H9 (cell line): Measurements from ENCODE around the gene DPP6. TPM values are rescaled to one million over a fixed set of nuclear protein-coding genes. Genes with fewer than 3 reads are reported as not detected.

ENCODE experiments used
- DNase-seq: peaks from one replicate; pipeline ENCODE4 v3.0.0-alpha.2; 2017
- H2AFZ ChIP-seq: one replicate; pipeline ENCODE4 v1.6.1; 2013; ENCODE audit warnings: mild to moderate bottlenecking, low read length, control low read depth, moderate library complexity
- H2AK5ac ChIP-seq: 2 replicates; pipeline ENCODE4 v1.6.1; 2013; ENCODE audit warnings: low read length, control low read depth, mixed read lengths; ENCODE audit not compliant: insufficient read length
- H2BK120ac ChIP-seq: one replicate; pipeline ENCODE4 v1.6.1; 2013; ENCODE audit warnings: low read depth, mild to moderate bottlenecking, low read length, control low read depth, inconsistent platforms; ENCODE audit not compliant: poor library complexity, severe bottlenecking
- H2BK12ac ChIP-seq: 2 replicates; pipeline ENCODE4 v1.6.1; 2013; ENCODE audit warnings: low read length, control low read depth, mixed read lengths, low read depth; ENCODE audit not compliant: insufficient read length
- H2BK15ac ChIP-seq: 2 replicates; pipeline ENCODE4 v1.6.1; 2013; ENCODE audit warnings: low read depth, low read length, control low read depth
- H2BK20ac ChIP-seq: one replicate; pipeline ENCODE4 v1.6.1; 2013; ENCODE audit warnings: low read depth, mild to moderate bottlenecking, low read length, control low read depth, inconsistent platforms; ENCODE audit not compliant: poor library complexity, severe bottlenecking
- H2BK5ac ChIP-seq: 2 replicates; pipeline ENCODE4 v1.6.1; 2013; ENCODE audit warnings: low read length, control low read depth, mixed read lengths; ENCODE audit not compliant: insufficient read length
- H3K14ac ChIP-seq: 2 replicates; pipeline ENCODE4 v1.6.1; 2013; ENCODE audit warnings: low read length, control low read depth; ENCODE audit not compliant: insufficient read depth
- H3K18ac ChIP-seq: 2 replicates; pipeline ENCODE4 v1.6.1; 2013; ENCODE audit warnings: low read depth, mild to moderate bottlenecking, mixed read lengths, low read length, control low read depth; ENCODE audit not compliant: insufficient read length
- H3K23ac ChIP-seq: 2 replicates; pipeline ENCODE4 v1.6.1; 2013; ENCODE audit warnings: low read length, control low read depth, mixed read lengths, low read depth; ENCODE audit not compliant: insufficient read length
- H3K23me2 ChIP-seq: 2 replicates; pipeline ENCODE4 v1.6.1; 2013; ENCODE audit warnings: low read depth, mild to moderate bottlenecking, mixed read lengths, low read length, control low read depth; ENCODE audit not compliant: insufficient read length, poor library complexity, severe bottlenecking
- H3K27ac ChIP-seq: 2 replicates; pipeline ENCODE4 v1.5.1; 2013; ENCODE audit warnings: low read length, control low read depth, mixed read lengths, low read depth; ENCODE audit not compliant: insufficient read length
- H3K27me3 ChIP-seq: 2 replicates; pipeline ENCODE4 v1.6.1; 2013; ENCODE audit warnings: low read length, control low read depth, inconsistent platforms; ENCODE audit not compliant: insufficient read depth
- H3K4ac ChIP-seq: 2 replicates; pipeline ENCODE4 v1.6.1; 2013; ENCODE audit warnings: low read depth, mild to moderate bottlenecking, control low read depth, inconsistent platforms, low read length, moderate library complexity
- H3K4me1 ChIP-seq: 2 replicates; pipeline ENCODE4 v1.6.1; 2013; ENCODE audit warnings: low read length, control low read depth, inconsistent platforms; ENCODE audit not compliant: insufficient read depth
- H3K4me2 ChIP-seq: 2 replicates; pipeline ENCODE4 v1.6.1; 2013; ENCODE audit warnings: low read length, control low read depth, mixed read lengths; ENCODE audit not compliant: insufficient read length, insufficient read depth
- H3K56ac ChIP-seq: 2 replicates; pipeline ENCODE4 v1.6.1; 2013; ENCODE audit warnings: low read depth, mild to moderate bottlenecking, mixed read lengths, low read length, control low read depth; ENCODE audit not compliant: insufficient read length
- H3K79me1 ChIP-seq: 2 replicates; pipeline ENCODE4 v1.6.1; 2013; ENCODE audit warnings: low read depth, mild to moderate bottlenecking, moderate library complexity, low read length, control low read depth, inconsistent platforms; ENCODE audit not compliant: insufficient read depth, poor library complexity, severe bottlenecking
- H3K79me2 ChIP-seq: 2 replicates; pipeline ENCODE4 v1.6.1; 2013; ENCODE audit warnings: low read length, control low read depth, inconsistent platforms; ENCODE audit not compliant: insufficient read depth
- H3K9ac ChIP-seq: 2 replicates; pipeline ENCODE4 v1.6.1; 2013; ENCODE audit warnings: low read length, control low read depth, mixed read lengths; ENCODE audit not compliant: insufficient read length; ENCODE audit errors: extremely low read depth
- H3K9me3 ChIP-seq: one replicate; pipeline ENCODE4 v1.6.1; 2013; ENCODE audit warnings: low read depth, low read length, inconsistent platforms; ENCODE audit not compliant: control insufficient read depth
- H3T11ph ChIP-seq: one replicate; pipeline ENCODE4 v1.6.1; 2013; ENCODE audit warnings: mild to moderate bottlenecking, low read length, control low read depth, inconsistent platforms
- H4K20me1 ChIP-seq: one replicate; pipeline ENCODE4 v1.6.1; 2013; ENCODE audit not compliant: control insufficient read depth, insufficient read length, insufficient read depth
- H4K5ac ChIP-seq: 2 replicates; pipeline ENCODE4 v1.6.1; 2013; ENCODE audit warnings: low read depth, mild to moderate bottlenecking, mixed read lengths, low read length, control low read depth; ENCODE audit not compliant: insufficient read length
- H4K8ac ChIP-seq: replicated peaks from 2 replicates; pipeline ENCODE4 v1.6.1; 2013; ENCODE audit warnings: low read length, control low read depth, mixed read lengths, low read depth; ENCODE audit not compliant: insufficient read length
- H4K91ac ChIP-seq: 2 replicates; pipeline ENCODE4 v1.6.1; 2013; ENCODE audit warnings: low read depth, mild to moderate bottlenecking, moderate library complexity, mixed read lengths, low read length, control low read depth; ENCODE audit not compliant: insufficient read length
- H3K27ac Mint-ChIP-seq, 3 experiments: 2 replicates in 2 of 3; 3 replicates in 1 of 3; pipeline ENCODE4 v1.8.0; 2020 to 2021; ENCODE audit warnings: mixed read lengths in 3 of 3, mild to moderate bottlenecking in 1 of 3, moderate library complexity in 1 of 3
- H3K27me3 Mint-ChIP-seq: 2 replicates; pipeline ENCODE4 v1.8.0; 2021; ENCODE audit warnings: low read depth, mild to moderate bottlenecking, moderate library complexity, mixed read lengths
- H3K36me3 Mint-ChIP-seq, 3 experiments: 2 replicates in 2 of 3; 3 replicates in 1 of 3; pipeline ENCODE4 v1.8.0; 2020 to 2021; ENCODE audit warnings: low read depth in 3 of 3, mixed read lengths in 3 of 3; ENCODE audit not compliant: insufficient read depth in 1 of 3
- H3K4me1 Mint-ChIP-seq, 2 experiments: 2 replicates each; pipeline ENCODE4 v1.8.0; 2020; ENCODE audit warnings: mixed read lengths in 2 of 2
- H3K4me3 Mint-ChIP-seq, 2 experiments: 2 replicates in 1 of 2; 3 replicates in 1 of 2; pipeline ENCODE4 v1.8.0; 2020 to 2021; ENCODE audit warnings: mild to moderate bottlenecking in 2 of 2, mixed read lengths in 2 of 2, moderate library complexity in 1 of 2
- H3K9me3 Mint-ChIP-seq, 2 experiments: 2 replicates in 1 of 2; 3 replicates in 1 of 2; pipeline ENCODE4 v1.8.0; 2020; ENCODE audit warnings: mild to moderate bottlenecking in 2 of 2, mixed read lengths in 2 of 2, moderate library complexity in 1 of 2
- CTCF ChIP-seq: fragments of 200-600 bp; sonication (generic); conservative IDR thresholded peaks from 3 replicates; pipeline ENCODE4 v1.8.0; 2021; ENCODE audit warnings: antibody characterized with exemption, mild to moderate bottlenecking
- WGBS: extraction: QIAGEN DNeasy Blood & Tissue Kit; methylation state at CpG from one replicate; pipeline ENCODE4 v1.1.7; 2013; ENCODE audit warnings: missing lambda C conversion rate, low lambda C conversion rate, mixed read lengths; ENCODE audit not compliant: insufficient read length; ENCODE audit errors: extremely low coverage; 5-methylcytosine and 5-hydroxymethylcytosine counted together
- total RNA-seq: library from RNA; stranded (reverse); gene quantifications from 2 replicates; pipeline ENCODE4 v1.2.1, GENCODE V29; 2021

Gene DPP6
- total RNA-seq, 1 experiment from 2014 or later, result 4.5 TPM

GRCh38 chr7:154744861-154745258 lies 692.7 kb downstream of the DPP6 start:
- no CpG with 5 or more reads among the region's 3 CpGs for WGBS
- Histone ChIP-seq H3K23me2 (no peaks in the 10 kb centered on the region), H3K23ac (no peak overlapping the region), H3T11ph (no peak overlapping the region), H3K14ac (no peak overlapping the region), H4K5ac (no peak overlapping the region), H3K79me2 (no peaks in the 10 kb centered on the region), H3K56ac (no peak overlapping the region), H3K27ac (no peak overlapping the region), H2AK5ac (no peak overlapping the region), H3K27me3 (no peaks in the 10 kb centered on the region), H2BK15ac (no peak overlapping the region), H4K8ac (no peak overlapping the region), H3K9me3 (no peaks in the 10 kb centered on the region), H3K4ac (no peak overlapping the region), H2BK5ac (no peak overlapping the region), H2BK12ac (no peak overlapping the region), H3K9ac (no peak overlapping the region), H3K18ac (no peak overlapping the region), H4K20me1 (peaks cover 2% of the 10 kb centered on the region), H4K91ac (no peak overlapping the region), H2AFZ (no peak overlapping the region), H2BK120ac (no peak overlapping the region), H3K4me2 (no peak overlapping the region), H2BK20ac (no peak overlapping the region), H3K4me1 (peaks cover 6% of the 10 kb centered on the region; the same call in 1 of the 2 replicates), H3K79me1 (no peaks in the 10 kb centered on the region)
- no peaks in the 10 kb centered on the region for H3K9me3 Mint-ChIP-seq
- H3K27ac Mint-ChIP-seq, result no peak overlapping the region
- H3K4me3 Mint-ChIP-seq, result no peak overlapping the region; a peak in 1 of 5 replicates
- no peaks in the 10 kb centered on the region for H3K36me3 Mint-ChIP-seq
- peaks cover 6% of the 10 kb centered on the region for H3K27me3 Mint-ChIP-seq
- no peak for DNase-seq
- no peak for TF ChIP-seq CTCF
- peaks cover 16 to 17% of the 10 kb centered on the region in 2 experiments for H3K4me1 Mint-ChIP-seq
